Camera-type eye (tissue), 1 donor: ENCODE data around the gene CLDN7. TPM values are rescaled to one million over a fixed set of nuclear protein-coding genes. Genes with fewer than 3 reads are reported as not detected.

Experiments
- total RNA-seq: library from RNA; depleted of rRNA; stranded (reverse); fragments of >200 nt; gene quantifications from one replicate; pipeline ENCODE4 v1.2.3, GENCODE V29; 2014

The CLDN7 gene
- 14.3 TPM for total RNA-seq

GRCh38 chr17:7262192-7262934, at the start of gene CLDN7:
Gene CLDN7 (minus strand): TSS chr17:7262478. CDS start chr17:7262043, 435 bp downstream.

GRCh38 chr17:7306911-7307685, 44.8 kb upstream of the CLDN7 start, which contains the start of gene EIF5A:
Gene EIF5A (plus strand): TSS chr17:7307628. CDS start chr17:7309636, 2,008 bp downstream.

GRCh38 chr17:7294614-7295153, 32.4 kb upstream of the CLDN7 start, which contains the start of gene YBX2:
Gene YBX2 (minus strand): TSS chr17:7294639. CDS start chr17:7294500, 139 bp downstream.

GRCh38 chr17:7281074-7281952, 19.0 kb upstream of the CLDN7 start, which contains the start of gene SLC2A4:
Gene SLC2A4 (plus strand): TSS chr17:7281718. CDS start chr17:7281935, 217 bp downstream.

GRCh38 chr17:7252176-7253043, 9.9 kb downstream of the CLDN7 start, which contains the start of gene ELP5:
Gene ELP5 (plus strand): TSS chr17:7252215. CDS start chr17:7252551, 336 bp downstream.

GRCh38 chr17:7251661-7252175, 10.6 kb downstream of the CLDN7 start, which contains the start of gene CTDNEP1:
Gene CTDNEP1 (minus strand): TSS chr17:7251734. CDS start chr17:7251296, 438 bp downstream.

GRCh38 chr17:7241783-7242716, 20.2 kb downstream of the CLDN7 start, which contains the start of gene GABARAP:
Gene GABARAP (minus strand): TSS chr17:7242449. CDS start chr17:7242330, 119 bp downstream.

GRCh38 chr17:7239091-7240027, 22.9 kb downstream of the CLDN7 start, which contains the start of gene PHF23:
Gene PHF23 (minus strand): TSS chr17:7239457. CDS start chr17:7239279, 178 bp downstream.

GRCh38 chr17:7234083-7234951, 28.0 kb downstream of the CLDN7 start, which contains the start of gene DVL2:
Gene DVL2 (minus strand): TSS chr17:7234517. CDS start chr17:7234262, 255 bp downstream.

GRCh38 chr17:7219812-7220592, 42.3 kb downstream of the CLDN7 start, which contains the start of the genes ACADVL and DLG4:
Gene ACADVL (plus strand): TSS chr17:7219938. CDS start chr17:7219985, 47 bp downstream.
Gene DLG4 (minus strand): TSS chr17:7219836.

Other genes starting within 250 kb of the CLDN7 start
- 45.5 TPM for gene RNASEK, start 249.9 kb downstream of the CLDN7 start, total RNA-seq
- gene BCL6B, start 239.4 kb downstream of the CLDN7 start, total RNA-seq, result 5.4 TPM
- 0.44 TPM for gene SLC16A13, start 226.5 kb downstream of the CLDN7 start, total RNA-seq
- 0.44 TPM for gene SLC16A11, start 218.4 kb downstream of the CLDN7 start, total RNA-seq
- 3.3 TPM for gene CLEC10A, start 182.2 kb downstream of the CLDN7 start, total RNA-seq
- 0.33 TPM for gene ASGR2, start 147.7 kb downstream of the CLDN7 start, total RNA-seq
- gene ASGR1, start 83.1 kb downstream of the CLDN7 start, total RNA-seq, result 5.7 TPM
- gene DLG4, start 42.6 kb downstream of the CLDN7 start, total RNA-seq, result 194 TPM
- 281 TPM for gene ACADVL, start 42.5 kb downstream of the CLDN7 start, total RNA-seq
- gene DVL2, start 28.0 kb downstream of the CLDN7 start, total RNA-seq, result 103 TPM
- 27.5 TPM for gene PHF23, start 23.0 kb downstream of the CLDN7 start, total RNA-seq
- gene GABARAP, start 20.0 kb downstream of the CLDN7 start, total RNA-seq, result 310 TPM
- gene CTDNEP1, start 10.7 kb downstream of the CLDN7 start, total RNA-seq, result 74.5 TPM
- 39.5 TPM for gene ELP5, start 10.3 kb downstream of the CLDN7 start, total RNA-seq
- 5.4 TPM for gene SLC2A4, start 19.2 kb upstream of the CLDN7 start, total RNA-seq
- gene YBX2, start 32.2 kb upstream of the CLDN7 start, total RNA-seq, result 1.3 TPM
- gene EIF5A, start 45.1 kb upstream of the CLDN7 start, total RNA-seq, result 138 TPM
- 43.4 TPM for gene GPS2, start 52.9 kb upstream of the CLDN7 start, total RNA-seq
- 38.8 TPM for gene NEURL4, start 66.9 kb upstream of the CLDN7 start, total RNA-seq
- 6.2 TPM for gene ACAP1, start 74.1 kb upstream of the CLDN7 start, total RNA-seq
- gene KCTD11, start 89.7 kb upstream of the CLDN7 start, total RNA-seq, result 4.5 TPM
- not detected for gene TMEM95, start 92.7 kb upstream of the CLDN7 start, total RNA-seq
- 2.4 TPM for gene TNK1, start 118.6 kb upstream of the CLDN7 start, total RNA-seq
- 12.8 TPM for gene PLSCR3, start 132.0 kb upstream of the CLDN7 start, total RNA-seq
- 27.9 TPM for gene TMEM256, start 141.6 kb upstream of the CLDN7 start, total RNA-seq
- 36.2 TPM for gene NLGN2, start 145.4 kb upstream of the CLDN7 start, total RNA-seq
- gene SPEM1, start 157.8 kb upstream of the CLDN7 start, total RNA-seq, result not detected
- not detected for gene SPEM2, start 163.1 kb upstream of the CLDN7 start, total RNA-seq
- not detected for gene SPEM3, start 166.4 kb upstream of the CLDN7 start, total RNA-seq
- 1.0 TPM for gene TMEM102, start 173.0 kb upstream of the CLDN7 start, total RNA-seq
- 7.1 TPM for gene FGF11, start 177.0 kb upstream of the CLDN7 start, total RNA-seq
- 17.8 TPM for gene CHRNB1, start 182.6 kb upstream of the CLDN7 start, total RNA-seq
- 35.8 TPM for gene ZBTB4, start 217.2 kb upstream of the CLDN7 start, total RNA-seq
- not detected for gene SLC35G6, start 219.0 kb upstream of the CLDN7 start, total RNA-seq
- gene POLR2A, start 221.9 kb upstream of the CLDN7 start, total RNA-seq, result 114 TPM